ENCODE measurements around the gene EDC3. TPM values are rescaled to one million over a fixed set of nuclear protein-coding genes. Genes with fewer than 3 reads are reported as not detected.

Gene EDC3
- total and polyA plus RNA-seq, 7 experiments from 2014 or later: 25.3 to 45.3 (median 34.2) TPM

Other genes with a start within 250 kb of the EDC3 start
- gene UBL7, start 234.9 kb downstream of the EDC3 start, total RNA-seq: 10 to 100 TPM; 20.2 to 50.7 (median 40.6) TPM
- 100 to 1,000 TPM; 108 to 127 TPM for gene UBL7, start 234.9 kb downstream of the EDC3 start, polyA plus RNA-seq
- gene ARID3B, start 154.8 kb downstream of the EDC3 start, total RNA-seq: 10 to 100 TPM; 29.5 to 45.4 (median 36.8) TPM
- gene ARID3B, start 154.8 kb downstream of the EDC3 start, polyA plus RNA-seq: 10 to 100 TPM in 1 of 2 donors, 1 to 10 TPM in 1; 5.1 to 16.3 TPM
- gene CLK3, start 80.2 kb downstream of the EDC3 start, total RNA-seq: 100 to 1,000 TPM; 131 to 273 (median 177) TPM
- 100 to 1,000 TPM in 1 of 2 donors, 10 to 100 TPM in 1; 57.8 to 104 TPM for gene CLK3, start 80.2 kb downstream of the EDC3 start, polyA plus RNA-seq
- under 1 TPM in 1 of 5 experiments, not detected in 4; 0.63 TPM for gene CYP1A1, start 29.5 kb upstream of the EDC3 start, total RNA-seq
- not detected for gene CYP1A1, start 29.5 kb upstream of the EDC3 start, polyA plus RNA-seq
- gene CYP1A2, start 52.8 kb upstream of the EDC3 start, total RNA-seq: not detected
- not detected for gene CYP1A2, start 52.8 kb upstream of the EDC3 start, polyA plus RNA-seq
- gene CSK, start 86.1 kb upstream of the EDC3 start, total RNA-seq: 100 to 1,000 TPM; 163 to 421 (median 228) TPM
- 100 to 1,000 TPM in 1 of 2 donors, 10 to 100 TPM in 1; 67.7 to 144 TPM for gene CSK, start 86.1 kb upstream of the EDC3 start, polyA plus RNA-seq
- gene LMAN1L, start 116.8 kb upstream of the EDC3 start, total RNA-seq: 1 to 10 TPM in 4 of 5 experiments, under 1 TPM in 1; 0.35 to 2.4 (median 1.3) TPM
- not detected for gene LMAN1L, start 116.8 kb upstream of the EDC3 start, polyA plus RNA-seq
- gene CPLX3, start 130.6 kb upstream of the EDC3 start, total RNA-seq: under 1 TPM in 2 of 5 experiments, not detected in 3; 0.27 to 0.60 TPM
- gene CPLX3, start 130.6 kb upstream of the EDC3 start, polyA plus RNA-seq: not detected
- 100 to 1,000 TPM in 1 of 5 experiments, 10 to 100 TPM in 4; 53.2 to 106 (median 59.2) TPM for gene ULK3, start 147.1 kb upstream of the EDC3 start, total RNA-seq
- 10 to 100 TPM; 15.4 to 32.8 TPM for gene ULK3, start 147.1 kb upstream of the EDC3 start, polyA plus RNA-seq
- 100 to 1,000 TPM in 3 of 5 experiments, 10 to 100 TPM in 2; 78.9 to 130 (median 116) TPM for gene SCAMP2, start 177.3 kb upstream of the EDC3 start, total RNA-seq
- gene SCAMP2, start 177.3 kb upstream of the EDC3 start, polyA plus RNA-seq: 100 to 1,000 TPM; 131 to 141 TPM
- 10 to 100 TPM; 34.0 to 97.8 (median 80.6) TPM for gene MPI, start 194.0 kb upstream of the EDC3 start, total RNA-seq
- 10 to 100 TPM; 92.5 to 98.3 TPM for gene MPI, start 194.0 kb upstream of the EDC3 start, polyA plus RNA-seq
- 100 to 1,000 TPM in 2 of 5 experiments, 10 to 100 TPM in 3; 40.5 to 111 (median 99.6) TPM for gene FAM219B, start 210.8 kb upstream of the EDC3 start, total RNA-seq
- 10 to 100 TPM; 20.2 to 27.7 TPM for gene FAM219B, start 210.8 kb upstream of the EDC3 start, polyA plus RNA-seq
- gene COX5A, start 242.0 kb upstream of the EDC3 start, total RNA-seq: 100 to 1,000 TPM in 1 of 5 experiments, 10 to 100 TPM in 4; 44.4 to 210 (median 59.2) TPM
- 100 to 1,000 TPM; 239 to 242 TPM for gene COX5A, start 242.0 kb upstream of the EDC3 start, polyA plus RNA-seq

Measured in naive thymus-derived CD4-positive, alpha-beta T cell (primary cell).